GM21619 (cell line): ENCODE measurements around the gene NTM.

Experiments
- ATAC-seq: cut with Tn5 transposase; IDR thresholded peaks from one replicate; pipeline ENCODE4 v1.9.1; 2021; ENCODE audit not compliant: unreplicated experiment

NTM gene

GRCh38 chr11:131696690-131697089 is 326.3 kb downstream of the NTM start:
- no peak for ATAC-seq

DNA sequence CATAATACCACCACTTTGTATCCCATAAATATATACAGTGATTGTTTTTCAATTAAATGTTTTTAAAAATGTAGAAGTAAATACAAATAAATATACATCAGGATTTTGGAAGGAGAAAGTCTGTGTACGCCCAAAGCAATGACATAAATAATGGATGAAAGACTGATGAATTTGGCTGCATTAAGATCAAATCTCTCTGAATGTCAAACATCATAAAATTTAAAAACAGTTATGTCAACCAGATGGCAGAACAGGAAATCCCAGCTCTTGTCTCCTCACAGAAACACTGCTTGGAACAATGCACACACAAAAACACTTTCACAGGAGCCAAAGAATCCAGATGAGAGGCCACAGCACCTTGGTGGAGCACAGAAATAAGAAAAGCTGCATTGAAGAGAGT is 332.9 kb downstream of the NTM start:
- ATAC-seq: no peak

- ATAC-seq: no peak
Measured at GRCh38 chr11:131704682-131705081, 334.3 kb downstream of the NTM start.

DNA sequence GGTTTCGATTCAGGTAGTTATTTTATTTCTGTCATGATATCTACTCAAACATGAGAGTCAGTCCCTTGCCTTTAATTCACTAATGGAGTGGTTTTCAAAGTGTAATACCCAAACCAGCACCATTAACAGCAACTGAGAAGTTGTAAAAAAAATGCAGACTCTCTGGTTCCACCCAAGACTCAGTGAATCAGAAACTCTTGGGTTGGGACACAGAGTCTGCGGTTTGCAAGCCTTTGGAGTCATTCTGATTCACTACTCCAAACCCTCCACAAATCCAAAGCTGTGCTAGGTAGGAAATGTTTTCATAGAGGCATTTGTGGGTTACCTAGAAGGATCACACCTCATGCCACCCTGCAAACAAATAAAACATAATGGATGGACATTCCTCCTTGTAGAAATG is 340.1 kb downstream of the NTM start:
- no peak for ATAC-seq

DNA sequence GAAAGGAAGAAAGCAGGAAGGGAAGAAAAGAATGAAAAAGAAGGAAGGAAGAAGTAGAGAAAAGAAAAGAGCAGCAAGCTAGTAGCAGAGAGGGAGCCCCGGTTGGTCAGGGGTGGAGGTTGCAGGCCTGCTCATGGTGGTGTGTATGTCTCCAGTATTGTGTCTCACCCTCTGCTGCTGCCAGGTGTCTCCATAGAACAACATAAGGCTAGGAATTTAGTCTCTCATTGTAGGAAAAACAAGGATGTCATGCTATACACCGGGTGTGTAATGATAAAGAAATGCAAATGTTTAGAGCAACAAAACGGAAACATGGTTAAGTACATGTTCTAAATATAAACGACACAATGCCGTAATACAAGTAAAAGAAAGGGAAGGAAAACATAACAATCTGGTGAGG is 342.5 kb downstream of the NTM start:
- ATAC-seq: no peak

GRCh38 chr11:131713529-131714134 is 343.2 kb downstream of the NTM start:
- no peak for ATAC-seq

DNA sequence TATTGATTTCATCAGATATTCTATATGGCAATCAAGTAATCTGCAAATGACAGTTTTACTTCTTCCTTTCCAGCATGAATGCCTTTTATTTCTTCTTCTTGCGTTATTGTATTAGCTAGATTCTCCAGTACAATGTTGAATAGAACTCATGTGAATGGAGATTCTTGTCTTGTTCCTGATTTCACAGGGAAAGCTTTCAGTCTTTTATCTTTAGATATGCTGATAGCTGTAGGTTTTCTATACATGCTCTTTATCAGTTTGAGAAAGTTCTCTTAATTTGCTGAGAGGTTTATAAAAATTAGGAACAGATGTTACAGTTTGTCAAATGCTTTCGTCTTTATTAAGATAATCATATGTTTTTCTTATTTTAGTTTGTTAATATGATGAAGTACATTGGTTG is 347.2 kb downstream of the NTM start:
- no peak for ATAC-seq

- ATAC-seq: no peak
Measured at GRCh38 chr11:131723088-131723487, 352.7 kb downstream of the NTM start.

DNA sequence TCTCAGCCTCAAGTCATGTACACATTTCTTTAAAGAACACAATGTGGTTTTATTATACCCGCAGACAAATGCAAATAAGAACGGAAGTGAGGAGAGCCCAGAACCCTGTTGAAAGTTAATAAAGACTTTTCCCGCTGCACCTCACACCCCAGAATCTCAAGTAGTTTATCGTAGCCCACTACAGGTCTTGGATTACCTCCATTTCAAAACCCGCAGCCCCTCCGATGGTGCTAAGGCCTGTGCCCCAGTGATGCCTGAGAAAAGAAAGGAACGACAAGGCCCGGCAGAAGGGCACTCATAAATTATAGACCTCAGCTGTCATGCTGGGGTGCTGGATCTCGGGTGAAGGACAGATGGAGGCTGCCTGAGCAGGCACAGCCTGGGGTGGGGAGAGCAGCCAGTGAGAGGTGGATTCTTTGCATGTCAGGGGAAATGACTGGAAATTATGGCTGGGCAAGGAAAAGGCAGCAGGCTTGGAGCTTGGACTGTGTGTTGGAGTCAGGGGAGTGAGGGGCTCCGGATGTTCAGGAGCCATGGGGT is 354.1 kb downstream of the NTM start:
- no peak for ATAC-seq

DNA sequence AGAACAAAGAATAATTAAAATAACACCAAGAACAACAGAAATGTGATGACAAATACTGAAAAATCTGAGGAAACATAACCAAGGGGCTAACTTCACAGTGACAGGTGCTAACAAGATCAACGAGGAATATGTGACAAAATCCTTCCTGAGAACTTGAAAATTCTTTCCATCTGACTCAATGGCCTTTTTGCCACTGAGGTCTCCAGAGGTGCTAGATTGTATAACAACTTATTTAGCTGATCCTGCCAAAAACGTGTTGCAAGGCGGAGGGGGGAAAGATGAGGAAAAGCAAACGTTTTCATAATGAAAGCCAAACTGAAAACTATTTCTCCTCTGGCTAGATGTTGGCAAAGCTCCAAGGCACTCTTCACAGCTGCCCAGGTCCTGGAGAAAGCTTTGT is 364.5 kb downstream of the NTM start:
- ATAC-seq: no peak

DNA sequence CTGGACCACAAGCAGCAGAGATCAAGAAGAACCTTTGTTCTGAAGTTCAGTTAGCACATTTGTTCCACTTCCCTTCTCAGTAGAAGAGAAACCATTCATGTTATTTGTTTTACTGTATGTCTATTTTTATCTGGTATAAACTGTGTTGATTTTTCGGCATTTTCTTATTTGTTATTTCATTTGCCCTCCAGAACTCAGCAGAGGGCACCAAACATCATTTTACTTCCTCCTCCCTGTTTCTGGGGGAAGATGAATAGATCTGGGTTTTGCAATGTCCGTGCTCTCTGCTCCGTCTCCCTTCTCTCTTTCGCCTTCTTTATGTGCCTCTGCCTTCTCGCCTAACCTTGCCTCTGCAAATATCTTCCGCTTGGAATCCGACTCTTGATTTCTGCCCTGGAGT is 366.9 kb downstream of the NTM start:
- ATAC-seq: no peak

GRCh38 chr11:131739243-131739882 is 368.9 kb downstream of the NTM start:
- ATAC-seq: no peak

DNA sequence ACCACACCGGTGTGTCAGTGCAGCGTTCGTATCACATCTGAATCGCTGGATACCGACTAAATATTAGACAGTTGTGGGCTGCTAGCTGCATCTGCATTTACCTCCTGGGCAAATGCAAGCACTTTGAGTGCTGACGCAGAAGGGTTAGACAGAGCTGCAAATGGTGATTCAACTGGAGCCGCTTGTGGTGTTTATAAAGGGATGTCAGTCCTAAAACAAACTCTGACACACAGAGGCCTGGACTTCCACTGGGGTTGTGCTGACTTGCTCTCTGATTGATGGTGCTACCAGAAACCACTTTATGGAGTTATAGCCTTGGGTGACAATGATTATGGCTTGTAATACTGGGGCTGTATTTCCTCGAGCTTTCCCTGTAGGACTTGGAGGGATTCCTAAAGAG is 374.4 kb downstream of the NTM start:
- ATAC-seq: no peak

DNA sequence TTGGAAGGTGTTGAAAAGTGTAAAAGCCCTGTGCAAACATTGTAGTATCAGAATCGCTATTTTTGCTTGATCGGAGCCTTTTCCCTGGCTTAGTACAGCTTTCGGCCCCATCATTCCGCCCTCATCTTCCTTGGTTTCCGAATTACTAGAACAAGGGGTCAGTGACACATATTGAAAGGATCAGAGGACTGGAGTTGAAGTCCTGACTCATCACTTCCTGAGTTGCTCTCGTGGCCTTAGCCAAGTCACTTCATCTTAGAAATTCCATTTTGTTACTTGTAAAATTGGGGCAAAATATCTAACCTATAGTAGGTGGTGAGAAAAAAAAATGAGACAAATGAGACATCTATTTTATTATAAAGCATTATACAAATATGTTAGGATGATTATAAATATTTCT is 375.0 kb downstream of the NTM start:
- ATAC-seq: no peak

GRCh38 chr11:131746201-131746600 is 375.8 kb downstream of the NTM start:
- ATAC-seq: no peak

DNA sequence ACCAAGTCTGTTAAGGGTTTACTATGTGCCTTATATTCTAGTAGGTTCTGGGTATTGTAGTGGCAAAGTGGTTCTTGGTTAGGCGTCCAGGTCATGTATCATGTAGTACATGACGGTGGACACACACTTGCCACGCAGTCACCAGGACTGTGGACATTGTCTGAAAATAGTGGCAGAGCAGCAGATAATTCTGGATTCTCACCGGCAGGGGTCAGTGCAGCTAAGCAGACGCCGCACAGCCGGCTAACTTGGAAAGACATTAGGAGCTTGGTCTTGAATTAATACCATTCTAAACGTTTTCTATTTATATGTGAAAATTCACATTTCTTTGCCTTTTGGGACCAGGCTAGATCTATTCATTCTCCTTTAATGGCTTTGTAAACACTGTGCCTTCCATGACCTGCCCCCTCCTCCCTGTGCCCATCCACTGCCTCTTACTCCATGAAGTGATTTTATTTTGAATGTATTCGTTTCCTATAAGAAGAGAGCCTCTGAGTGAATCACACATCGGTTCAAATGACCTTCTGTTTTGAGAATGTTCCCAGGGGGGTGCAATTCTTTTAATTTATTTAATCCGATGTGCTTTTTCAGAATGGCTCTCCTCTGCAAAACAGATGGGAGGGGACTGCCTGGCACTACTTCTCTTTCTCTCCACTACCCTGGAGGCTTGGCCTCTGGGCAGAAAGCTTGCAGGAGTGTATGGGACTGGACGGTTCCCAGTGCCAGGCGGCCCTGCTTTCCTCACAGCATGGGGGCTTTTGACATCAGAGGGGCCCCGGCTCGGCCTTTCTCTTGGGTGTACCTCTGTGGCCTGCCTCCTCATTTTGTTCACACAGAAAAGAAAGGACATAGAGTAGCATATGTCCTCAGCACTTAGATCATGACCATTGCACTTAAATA is 378.0 kb downstream of the NTM start:
- peak; percentile 85 for ATAC-seq

DNA sequence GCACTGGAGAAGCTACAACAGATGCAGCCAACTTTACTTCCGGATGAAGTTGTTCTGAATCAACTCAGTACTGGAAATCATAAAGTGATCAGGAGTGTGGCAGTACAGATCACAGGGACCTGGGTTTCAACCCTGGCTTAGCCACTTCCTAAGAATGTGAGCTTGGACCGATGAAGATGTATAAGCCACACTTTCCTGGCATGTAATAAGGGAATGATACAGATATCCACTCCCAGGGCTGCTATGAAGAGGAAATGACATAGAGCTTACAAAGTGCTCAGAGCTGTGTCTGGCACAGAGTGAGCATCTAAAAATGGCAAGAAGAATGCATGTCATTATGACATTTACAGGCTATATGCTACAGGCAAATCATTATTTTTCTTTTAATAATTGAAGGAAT is 378.7 kb downstream of the NTM start:
- ATAC-seq: no peak

DNA sequence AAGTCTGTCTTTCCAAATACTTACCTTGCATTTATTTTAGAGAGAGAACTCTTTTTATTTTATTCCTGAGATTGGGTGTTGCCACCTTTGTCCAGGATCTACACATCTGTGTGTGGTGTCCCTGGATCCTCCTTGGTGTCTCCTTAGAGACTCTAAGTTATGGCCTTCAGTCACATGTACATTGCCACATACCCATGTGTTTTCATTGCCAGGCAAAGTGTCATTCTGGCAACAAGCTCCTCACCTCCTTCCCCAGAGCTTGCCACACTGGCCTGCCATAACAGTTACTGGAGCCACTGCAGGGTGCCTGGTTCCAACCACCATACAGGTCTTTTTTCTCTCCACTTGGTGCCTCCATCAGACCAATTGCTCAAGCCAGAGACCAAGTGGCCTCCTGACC is 379.7 kb downstream of the NTM start:
- ATAC-seq: no peak

- no peak for ATAC-seq
Measured at GRCh38 chr11:131750692-131751091, 380.3 kb downstream of the NTM start.

- ATAC-seq: no peak
Measured at GRCh38 chr11:131754671-131755070, 384.3 kb downstream of the NTM start.

DNA sequence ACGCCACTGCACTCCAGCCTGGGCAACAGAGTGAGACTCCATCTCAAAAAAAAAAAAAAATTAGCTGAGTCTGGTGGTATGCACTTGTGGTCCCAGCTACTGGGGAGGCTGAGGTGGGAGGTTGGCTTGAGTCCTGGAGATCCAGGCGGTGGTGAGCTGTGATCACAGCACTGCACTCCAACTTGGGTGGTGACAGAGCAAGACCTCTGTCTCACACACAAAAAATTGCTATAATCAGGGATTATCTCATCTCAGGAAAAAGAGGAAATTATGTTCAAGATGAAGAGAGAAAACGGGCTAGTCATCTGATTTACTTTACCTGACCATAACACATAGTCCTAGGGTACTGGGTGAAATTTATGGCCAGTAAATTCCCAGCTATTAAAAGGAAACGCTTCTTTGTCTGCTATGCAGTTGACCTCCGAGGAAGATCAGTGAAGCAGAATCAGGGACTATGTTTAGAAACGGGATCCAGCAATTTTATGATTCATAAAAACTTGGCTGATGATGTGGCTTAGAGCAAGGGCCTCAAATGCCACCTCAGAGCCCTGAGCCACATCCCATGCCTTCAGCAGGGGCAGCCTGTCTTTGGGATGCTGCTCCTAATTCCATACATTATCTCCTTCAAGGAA is 386.2 kb downstream of the NTM start:
- ATAC-seq: no peak
